IMR-90 (cell line): ENCODE data around the gene DGKE. TPM values are rescaled to one million over a fixed set of nuclear protein-coding genes. Genes with fewer than 3 reads are reported as not detected.

Experiments used
- ATAC-seq: fragments of 200-7000 bp; cut with Tn5 transposase; 2 replicates; pipeline ENCODE4 v1.9.1; 2020; ENCODE audit warnings: low read depth, mild to moderate bottlenecking, moderate library complexity
- BruUV-seq: library from RNA; stranded (reverse); fragments of 400-500 nt; replicated peaks from 2 replicates; lab custom pipeline; 2021; lab: Mats Ljungman, UMichigan
- CTCF ChIA-PET: fragments of 300-600 bp; formaldehyde crosslinking; extraction: SDS; loops from one replicate; lab custom pipeline; 2021; ENCODE audit warnings: antibody characterized with exemption; lab: Yijun Ruan, JAX
- POLR2A ChIA-PET: fragments of 300-600 bp; sonication (Branson Sonifier 250); formaldehyde crosslinking; loops from one replicate; lab custom pipeline; 2022; ENCODE audit warnings: antibody characterized with exemption; ENCODE audit not compliant: unreplicated experiment; lab: Charles Lee
- DNase-seq: peaks from one replicate; pipeline ENCODE4 v3.0.0; 2013
- H2AFZ ChIP-seq: replicated peaks from 2 replicates; pipeline ENCODE3; 2013; ENCODE audit warnings: low read length, mild to moderate bottlenecking; ENCODE audit not compliant: poor library complexity
- H2AK5ac ChIP-seq: 2 replicates; pipeline ENCODE4 v1.6.1; 2013; ENCODE audit warnings: low read depth, low read length, inconsistent platforms
- H2AK9ac ChIP-seq: replicated peaks from 2 replicates; pipeline ENCODE3; 2013; ENCODE audit warnings: mild to moderate bottlenecking, low read depth, low read length, moderate library complexity; ENCODE audit not compliant: poor library complexity
- H2BK120ac ChIP-seq: 2 replicates; pipeline ENCODE4 v1.6.1; 2013; ENCODE audit warnings: low read depth, low read length, inconsistent platforms
- H2BK15ac ChIP-seq: 3 replicates; pipeline ENCODE4 v1.6.1; 2013; ENCODE audit warnings: low read depth, low read length, inconsistent platforms
- H2BK20ac ChIP-seq: 2 replicates; pipeline ENCODE4 v1.6.1; 2013; ENCODE audit warnings: low read depth, mild to moderate bottlenecking, inconsistent platforms, low read length, moderate library complexity
- H2BK5ac ChIP-seq: 2 replicates; pipeline ENCODE4 v1.6.1; 2013; ENCODE audit warnings: mild to moderate bottlenecking, low read depth, low read length, inconsistent platforms; ENCODE audit not compliant: poor library complexity, severe bottlenecking
- H3K14ac ChIP-seq: replicated peaks from 2 replicates; pipeline ENCODE4 v1.6.1; 2013; ENCODE audit warnings: low read depth, low read length, inconsistent platforms
- H3K18ac ChIP-seq: 2 replicates; pipeline ENCODE4 v1.6.1; 2013; ENCODE audit warnings: low read depth, low read length, control low read depth
- H3K23ac ChIP-seq: 2 replicates; pipeline ENCODE4 v1.6.1; 2013; ENCODE audit warnings: low read depth, low read length, inconsistent platforms
- H3K27ac ChIP-seq: 2 replicates; pipeline ENCODE4 v1.5.1; 2013; ENCODE audit warnings: mild to moderate bottlenecking, control low read depth, low read length; ENCODE audit not compliant: insufficient read depth
- H3K27me3 ChIP-seq: 2 replicates; pipeline ENCODE4 v1.6.1; 2013; ENCODE audit warnings: low read length; ENCODE audit not compliant: control insufficient read depth, insufficient read depth
- H3K36me3 ChIP-seq: 2 replicates; pipeline ENCODE4 v1.6.1; 2013; ENCODE audit warnings: low read length, mixed read lengths; ENCODE audit not compliant: control insufficient read depth, insufficient read depth
- H3K4ac ChIP-seq: 2 replicates; pipeline ENCODE4 v1.6.1; 2013; ENCODE audit warnings: low read depth, low read length, inconsistent platforms
- H3K4me1 ChIP-seq: 2 replicates; pipeline ENCODE4 v1.6.1; 2013; ENCODE audit warnings: low read length, mixed read lengths; ENCODE audit not compliant: control insufficient read depth, insufficient read depth
- H3K4me2 ChIP-seq: 2 replicates; pipeline ENCODE4 v1.6.1; 2013; ENCODE audit warnings: low read depth, mild to moderate bottlenecking, control low read depth, low read length, moderate library complexity
- H3K4me3 ChIP-seq: 2 replicates; pipeline ENCODE4 v1.5.1; 2013; ENCODE audit warnings: low read depth, mild to moderate bottlenecking, control low read depth, low read length, moderate library complexity; ENCODE audit not compliant: insufficient read depth
- H3K56ac ChIP-seq: 2 replicates; pipeline ENCODE4 v1.6.1; 2013; ENCODE audit warnings: low read length, inconsistent platforms; ENCODE audit not compliant: insufficient read depth; ENCODE audit errors: extremely low read depth
- H3K79me1 ChIP-seq, 2 experiments: 2 replicates each; pipeline ENCODE4 v1.6.1; 2013; ENCODE audit warnings: low read length in 2 of 2, inconsistent platforms in 1 of 2, low read depth in 1 of 2
- H3K9ac ChIP-seq: 2 replicates; pipeline ENCODE4 v1.6.1; 2013; ENCODE audit warnings: low read depth, low read length, control low read depth
- H3K9me1 ChIP-seq: 2 replicates; pipeline ENCODE4 v1.6.1; 2013; ENCODE audit warnings: low read length, inconsistent platforms; ENCODE audit not compliant: insufficient read depth
- H3K9me3 ChIP-seq: 2 replicates; pipeline ENCODE4 v1.6.1; 2013; ENCODE audit warnings: low read length; ENCODE audit not compliant: control insufficient read depth, insufficient read depth
- H4K20me1 ChIP-seq: 2 replicates; pipeline ENCODE4 v1.6.1; 2013; ENCODE audit warnings: low read length, inconsistent platforms; ENCODE audit not compliant: insufficient read depth
- H4K5ac ChIP-seq: 2 replicates; pipeline ENCODE4 v1.6.1; 2013; ENCODE audit warnings: mild to moderate bottlenecking, low read depth, low read length, control low read depth
- H4K8ac ChIP-seq, 2 experiments: 2 replicates each; pipeline ENCODE4 v1.6.1; 2013; ENCODE audit warnings: low read depth in 2 of 2, low read length in 2 of 2, control low read depth in 1 of 2, inconsistent platforms in 1 of 2
- H4K91ac ChIP-seq: 2 replicates; pipeline ENCODE4 v1.6.1; 2013; ENCODE audit warnings: low read depth, low read length, inconsistent platforms; ENCODE audit not compliant: insufficient read depth
- BHLHE40 ChIP-seq: fragments of 150-350 bp; IDR thresholded peaks from 2 replicates; pipeline ENCODE4 v1.6.1; 2016; ENCODE audit warnings: mild to moderate bottlenecking, low read depth, low read length
- CTCF ChIP-seq: conservative IDR thresholded peaks from 2 replicates; pipeline ENCODE4 v1.5.1; 2012; ENCODE audit warnings: mild to moderate bottlenecking, low read depth, low read length, improper control_type of control experiment
- ELK1 ChIP-seq: fragments of 150-350 bp; IDR thresholded peaks from 2 replicates; pipeline ENCODE4 v1.6.1; 2016; ENCODE audit warnings: low read depth, mild to moderate bottlenecking, low read length, moderate library complexity, borderline replicate concordance
- MAFK ChIP-seq: IDR thresholded peaks from 2 replicates; pipeline ENCODE4 v1.6.1; 2012; ENCODE audit warnings: low read depth, low read length, improper control_type of control experiment
- MAZ ChIP-seq: IDR thresholded peaks from 2 replicates; pipeline ENCODE4 v1.6.1; 2012; ENCODE audit warnings: low read depth, mild to moderate bottlenecking, low read length, improper control_type of control experiment, moderate library complexity, borderline replicate concordance
- MXI1 ChIP-seq: IDR thresholded peaks from 2 replicates; pipeline ENCODE4 v1.6.1; 2012; ENCODE audit warnings: low read depth, mild to moderate bottlenecking, low read length, moderate library complexity, borderline replicate concordance
- NFE2L2 ChIP-seq: fragments of 150-350 bp; IDR thresholded peaks from 2 replicates; pipeline ENCODE4 v1.6.1; 2016; ENCODE audit warnings: low read depth, mild to moderate bottlenecking, low read length
- RAD21 ChIP-seq: IDR thresholded peaks from 2 replicates; pipeline ENCODE4 v1.6.1; 2012; ENCODE audit warnings: low read length, improper control_type of control experiment
- RCOR1 ChIP-seq: IDR thresholded peaks from 2 replicates; pipeline ENCODE4 v1.6.1; 2012; ENCODE audit warnings: mild to moderate bottlenecking, low read length, improper control_type of control experiment; ENCODE audit not compliant: insufficient replicate concordance
- RFX5 ChIP-seq: IDR thresholded peaks from 2 replicates; pipeline ENCODE4 v1.8.0; 2012; ENCODE audit warnings: low read depth, mild to moderate bottlenecking, low read length, moderate library complexity
- SMC3 ChIP-seq: fragments of 150-350 bp; IDR thresholded peaks from 2 replicates; pipeline ENCODE4 v1.6.1; 2016; ENCODE audit warnings: low read depth, mild to moderate bottlenecking, antibody characterized with exemption, low read length, moderate library complexity
- USF2 ChIP-seq: fragments of 150-350 bp; IDR thresholded peaks from 2 replicates; pipeline ENCODE4 v1.6.1; 2017; ENCODE audit warnings: mild to moderate bottlenecking, antibody characterized with exemption, low read length, low read depth
- WGBS, 2 experiments: methylation state at CpG; one replicate each; pipeline versions ENCODE4 v1.1.5 to v1.1.7; 2013; ENCODE audit warnings: missing lambda C conversion rate in 2 of 2; ENCODE audit not compliant: insufficient read length in 1 of 2; ENCODE audit errors: extremely low coverage in 2 of 2; 5-methylcytosine and 5-hydroxymethylcytosine counted together
- dilution Hi-C: fragments of 300-500 bp; cut with HindIII; formaldehyde crosslinking; loops from one replicate; pipeline ENCODE4 v1.14.3; 2018; ENCODE audit warnings: low sequenced_read_pairs; ENCODE audit not compliant: unreplicated experiment
- in situ Hi-C: fragments of 300-500 bp; cut with MboI; formaldehyde crosslinking; loops from 3 replicates; pipeline ENCODE4 v1.14.3; 2019; ENCODE audit warnings: low sequenced_read_pairs, inconsistent platforms, mixed read lengths
- intact Hi-C: fragments of 100-400 bp; cut with micrococcal nuclease; formaldehyde crosslinking; loops from 2 replicates; pipeline ENCODE4 v1.10.0; 2022
- polyA plus RNA-seq, 3 experiments: library from polyadenylated mRNA; depleted of rRNA; stranded (reverse); fragments of >200 nt; gene quantifications; 2 replicates each; pipeline ENCODE4 v1.2.3, GENCODE V29; 2012; ENCODE audit warnings: low replicate concordance in 1 of 3
- total RNA-seq: library from RNA; depleted of rRNA; stranded (reverse); fragments of >200 nt; gene quantifications from 2 replicates; pipeline ENCODE4 v1.2.3, GENCODE V29; 2012

The DGKE gene
- total and polyA plus RNA-seq, 2 of the 4 experiments (the other 2 are of a cell fraction): 3.9 to 5.0 TPM

GRCh38 chr17:56807723-56808122 lies 26.2 kb upstream of the DGKE start:
- H2AK9ac ChIP-seq: no peak overlapping the region
- no peaks in the 10 kb centered on the region for H4K20me1 ChIP-seq
- H3K79me1 ChIP-seq: no peaks in the 10 kb centered on the region
- BruUV-seq: no TSS peak
- ATAC-seq: no peak
- no peak overlapping the region for H2BK20ac ChIP-seq
- H3K9me1 ChIP-seq: peaks cover 19% of the 10 kb centered on the region; the same call in 1 of the 2 replicates
- TF ChIP-seq CTCF (no peak), ELK1 (no peak), USF2 (no peak), RFX5 (no peak), RAD21 (no peak), NFE2L2 (no peak), BHLHE40 (no peak), RCOR1 (no peak), MAFK (no peak), SMC3 (no peak), MXI1 (no peak), MAZ (no peak)
- no peak overlapping the region for H2BK15ac ChIP-seq
- no peak overlapping the region for H3K18ac ChIP-seq
- no peak overlapping the region for H3K14ac ChIP-seq
- dilution Hi-C loops (no loop called here), in situ Hi-C loops (no loop called here), intact Hi-C loops (no loop called here)
- H3K27me3 ChIP-seq: no peaks in the 10 kb centered on the region
- peaks cover 5% of the 10 kb centered on the region; the same call in 1 of the 2 replicates for H3K4me1 ChIP-seq
- ChIA-PET POLR2A (no interaction called here), CTCF (interaction anchor here (1.2 kb wide), 1 partner anchor 12 kb away, joined by 3 read pairs; no protein-coding TSS in a partner anchor)
- no peak overlapping the region for H2AFZ ChIP-seq
- no peak overlapping the region for H3K4ac ChIP-seq
- H3K9me3 ChIP-seq: no peaks in the 10 kb centered on the region
- H3K27ac ChIP-seq: no peak overlapping the region
- H2AK5ac ChIP-seq: no peak overlapping the region
- H3K4me3 ChIP-seq: no peak overlapping the region
- H3K23ac ChIP-seq: no peak overlapping the region
- no peak overlapping the region for H4K5ac ChIP-seq
- no peak overlapping the region for H3K9ac ChIP-seq
- H2BK120ac ChIP-seq: no peak overlapping the region
- no peak for DNase-seq
- no peaks in the 10 kb centered on the region for H3K36me3 ChIP-seq
- no CpG with 5 or more reads among the region's 3 CpGs for WGBS, 2 experiments
- no peak overlapping the region for H4K91ac ChIP-seq
- no peak overlapping the region for H2BK5ac ChIP-seq
- no peak overlapping the region for H4K8ac ChIP-seq
- no peak overlapping the region for H3K56ac ChIP-seq
- H3K4me2 ChIP-seq: no peak overlapping the region
